Placental epithelial cell (primary cell): Measurements from ENCODE around the gene TM9SF3. TPM values are rescaled to one million over a fixed set of nuclear protein-coding genes. Genes with fewer than 3 reads are reported as not detected.

Experiments
- small RNA-seq: library from RNA; depleted of rRNA; stranded (forward); fragments of <200 nt; gene quantifications from one replicate; pipeline ENCODE3, GENCODE V24; 2012
- total RNA-seq: library from RNA; depleted of rRNA; stranded (reverse); fragments of >200 nt; gene quantifications from 2 replicates; pipeline ENCODE4 v1.2.3, GENCODE V29; 2012

The TM9SF3 gene
- total RNA-seq: 69.1 and 132 TPM in 2 replicates

DNA sequence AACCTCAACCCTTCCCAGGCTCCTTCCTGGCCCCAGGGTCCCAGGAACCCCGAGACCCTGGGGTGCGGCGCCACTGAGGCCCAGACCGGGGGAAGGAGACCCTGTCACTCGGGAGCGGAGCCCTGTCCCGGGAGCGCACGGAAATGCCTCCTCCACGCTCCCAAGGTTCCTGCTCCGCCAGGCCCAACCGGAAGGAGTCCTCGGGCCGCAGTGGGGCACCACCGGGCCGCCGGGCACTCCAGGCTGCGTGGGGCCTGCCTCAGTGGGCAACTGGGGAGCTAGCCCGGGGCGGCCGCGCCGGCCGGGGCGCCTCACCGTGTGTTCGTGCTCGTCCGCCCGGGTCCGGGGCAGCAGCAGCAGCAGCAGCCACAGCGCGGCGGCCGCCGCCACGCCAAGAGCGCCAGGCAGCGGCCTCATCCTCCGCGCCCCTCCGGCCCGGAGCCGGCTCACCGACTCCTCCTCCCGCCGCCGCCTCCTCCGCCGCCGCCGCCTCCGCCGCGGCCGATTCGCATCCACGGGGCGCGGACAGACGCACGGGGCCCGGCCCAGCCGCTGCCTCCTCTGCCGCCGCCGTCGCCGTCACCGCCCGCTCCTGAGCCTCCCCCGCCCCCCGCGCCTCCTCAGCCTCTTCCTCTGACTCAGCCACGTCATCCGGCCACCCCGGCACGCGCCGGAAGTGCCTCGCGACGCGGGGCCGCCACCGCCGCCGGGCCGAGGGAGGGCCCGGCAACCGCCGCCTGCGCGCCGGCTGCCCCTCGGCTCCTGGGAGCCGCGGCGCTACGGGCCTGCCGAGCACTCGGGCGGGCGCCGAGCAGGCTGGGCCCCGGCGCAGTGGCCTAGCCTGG lies at the start of gene TM9SF3:
Gene TM9SF3, minus strand, starts transcription at position 594 of the 845 bp plus-strand sequence. Its CDS starts 177 bp downstream, at position 417.

GRCh38 chr10:96513698-96514561 lies 72.9 kb downstream of the TM9SF3 start, which contains the start of gene TLL2:
TLL2 (minus strand) TSS chr10:96513926; CDS start chr10:96513685, 241 bp downstream.

Small RNAs within 50 kb of the gene (small RNA-seq; reads per million reads assigned to genes)
- gene RNA5SP324: not detected

Other genes starting within 250 kb of the TM9SF3 start
- gene OPALIN, start 228.0 kb downstream of the TM9SF3 start, total RNA-seq: not detected in 2 replicates
- under 0.01 TPM in 1 of 2 replicates, not detected in the other for gene TLL2, start 73.1 kb downstream of the TM9SF3 start, total RNA-seq
- under 0.01 TPM in 2 replicates for gene PIK3AP1, start 133.5 kb upstream of the TM9SF3 start, total RNA-seq
- 27.5 and 31.3 TPM in 2 replicates for gene LCOR, start 245.3 kb upstream of the TM9SF3 start, total RNA-seq